Activated naive CD4-positive, alpha-beta T cell (primary cell): Measurements from ENCODE around the gene CLN6.
"Not testable (repeated sequence)": the region's sequence is repeated elsewhere in the genome, so short reads cannot be mapped to it uniquely, and the experiment has no call there.

Experiments used
- DNase-seq, 4 experiments: peaks; one replicate each; lab custom pipeline; 2025; lab: John Stamatoyannopoulos, UW

The CLN6 gene

DNA sequence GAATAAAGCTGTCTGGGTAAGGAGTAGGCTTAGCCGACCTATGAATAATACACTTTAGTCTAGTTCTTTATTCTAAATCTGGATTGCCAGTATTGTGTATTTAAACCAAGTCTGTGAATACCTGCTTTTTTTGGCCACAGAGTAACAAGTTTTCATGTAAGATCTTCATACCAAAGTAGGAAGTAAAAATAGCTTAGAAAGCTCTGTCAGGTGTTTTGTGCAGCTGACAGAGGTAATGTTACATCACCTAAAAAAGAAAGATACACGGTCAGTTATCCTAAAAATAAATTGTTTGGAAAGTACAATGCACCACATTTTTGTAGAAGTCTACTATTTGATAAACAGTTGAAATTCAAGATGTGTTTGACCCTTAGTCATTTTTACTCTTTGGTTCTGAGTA lies 40.9 kb downstream of the CLN6 start:
- DNase-seq = no peak

DNA sequence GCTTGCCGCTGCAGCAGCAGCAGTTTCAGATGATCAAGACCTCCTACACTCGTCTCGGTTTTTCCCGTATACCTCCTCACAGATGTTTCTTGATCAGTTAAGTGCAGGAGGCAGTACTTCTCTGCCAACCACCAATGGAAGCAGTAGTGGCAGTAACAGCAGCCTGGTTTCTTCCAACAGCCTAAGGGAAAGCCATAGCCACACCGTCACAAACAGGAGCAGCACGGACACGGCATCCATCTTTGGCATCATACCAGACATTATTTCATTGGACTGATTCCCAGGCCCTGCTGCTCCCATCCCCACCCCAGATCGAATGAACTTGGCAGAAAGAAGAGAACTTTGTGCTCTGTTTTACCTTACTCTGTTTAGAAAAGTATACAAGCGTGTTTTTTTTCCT lies 42.0 kb downstream of the CLN6 start:
- DNase-seq = no peak

DNA sequence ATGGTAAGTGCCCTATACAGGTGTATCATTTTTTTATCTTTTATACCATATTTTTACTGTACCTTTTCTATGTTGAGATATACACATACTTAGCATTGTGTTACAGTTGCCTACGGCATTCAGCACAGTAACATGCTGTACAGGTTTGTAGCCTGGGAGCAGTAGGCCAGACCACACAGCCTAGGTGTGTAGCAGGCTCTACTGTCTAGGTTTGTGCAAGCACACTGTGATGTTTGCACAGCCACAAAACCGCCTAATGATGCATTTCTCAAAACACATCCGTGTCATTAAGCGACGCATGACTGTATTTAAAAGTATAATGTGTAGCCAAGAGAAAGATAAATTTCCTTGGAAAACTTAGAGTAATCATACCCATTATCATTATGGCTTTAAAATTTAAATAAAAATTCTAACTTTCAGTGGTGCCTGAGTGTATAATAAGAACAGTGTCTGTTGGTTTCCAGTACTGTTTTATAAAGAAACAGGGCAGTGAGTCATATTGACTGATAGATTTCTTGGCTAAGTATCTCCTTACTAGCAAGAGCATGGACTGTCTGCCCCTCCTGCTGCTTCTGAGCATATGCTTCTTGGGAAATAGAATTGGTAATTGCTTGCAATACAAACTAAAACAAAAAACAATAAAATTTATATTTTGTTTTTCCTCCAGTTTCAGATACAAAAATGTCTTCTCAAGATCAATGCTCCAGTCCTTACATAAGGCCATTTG lies 42.7 kb downstream of the CLN6 start:
- DNase-seq = no peak

DNA sequence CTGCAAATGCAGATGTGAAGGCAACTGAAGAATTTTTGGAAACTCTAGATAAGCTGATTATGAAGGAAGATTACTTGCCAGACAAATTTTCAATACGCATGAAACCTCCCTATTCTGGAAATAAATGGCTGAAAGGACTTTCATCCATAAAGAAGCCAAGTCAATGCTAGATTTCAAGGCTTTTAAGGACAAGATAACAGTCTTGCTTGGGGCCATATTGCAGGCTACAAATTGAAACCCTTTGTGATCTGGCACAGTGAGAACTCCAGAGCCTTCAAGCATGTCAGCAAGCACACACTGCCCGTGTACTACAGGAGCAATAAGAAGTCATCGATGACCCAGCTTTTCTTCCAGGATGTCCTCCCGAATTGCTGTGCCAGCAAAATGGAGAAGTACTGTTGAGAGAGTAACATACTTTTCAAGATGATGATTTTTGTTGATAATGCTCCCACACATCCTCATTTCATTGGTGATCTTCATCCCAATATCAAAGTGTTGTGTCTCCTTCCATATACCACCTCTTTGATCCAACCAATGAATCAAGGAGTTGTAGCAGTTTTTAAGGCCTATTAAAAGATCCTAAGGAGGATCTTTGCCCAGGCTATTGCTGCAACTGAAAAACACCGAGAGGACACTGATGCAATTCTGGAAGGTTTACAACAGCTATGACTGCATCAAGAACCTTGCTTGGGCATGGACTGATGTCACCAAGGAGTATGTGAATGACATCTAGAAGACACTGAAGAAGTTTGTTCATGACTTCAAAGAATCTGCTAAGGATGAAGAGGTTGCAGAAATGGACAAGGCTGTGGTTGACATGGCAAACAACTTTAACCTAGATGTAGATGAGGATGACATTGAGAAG lies 44.7 kb downstream of the CLN6 start:
- no peak for DNase-seq

DNA sequence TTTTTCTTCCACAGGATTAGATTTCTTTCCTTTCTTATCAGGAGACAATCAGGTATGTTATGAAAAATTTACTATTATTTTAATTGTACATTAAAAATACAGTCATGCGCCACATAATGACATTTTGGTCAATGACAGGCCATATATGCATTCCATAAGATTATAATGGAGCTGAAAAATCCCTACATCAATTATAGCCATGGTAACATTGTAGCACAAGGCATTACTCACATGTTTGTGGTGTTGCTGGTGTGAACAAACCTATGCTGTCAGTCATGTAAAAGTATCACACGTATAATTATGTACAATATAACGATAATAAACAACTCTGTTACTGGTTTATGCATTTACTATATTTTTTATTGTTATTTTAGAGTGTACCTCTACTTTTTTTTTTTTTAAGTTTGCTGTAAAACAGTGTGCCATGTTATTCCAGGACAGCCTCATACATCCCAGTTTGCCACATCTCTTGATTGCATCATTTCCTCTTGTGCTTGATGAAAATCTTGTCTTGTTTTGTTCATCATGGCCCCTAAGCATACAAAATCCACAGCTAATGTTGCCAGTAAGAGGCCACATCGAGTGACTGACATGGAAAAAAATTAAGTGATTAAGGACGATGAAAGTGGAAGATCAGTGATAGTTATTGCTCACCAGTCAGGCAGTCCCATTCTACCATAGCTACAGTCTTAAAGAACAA lies 45.8 kb downstream of the CLN6 start:
- no peak for DNase-seq

DNA sequence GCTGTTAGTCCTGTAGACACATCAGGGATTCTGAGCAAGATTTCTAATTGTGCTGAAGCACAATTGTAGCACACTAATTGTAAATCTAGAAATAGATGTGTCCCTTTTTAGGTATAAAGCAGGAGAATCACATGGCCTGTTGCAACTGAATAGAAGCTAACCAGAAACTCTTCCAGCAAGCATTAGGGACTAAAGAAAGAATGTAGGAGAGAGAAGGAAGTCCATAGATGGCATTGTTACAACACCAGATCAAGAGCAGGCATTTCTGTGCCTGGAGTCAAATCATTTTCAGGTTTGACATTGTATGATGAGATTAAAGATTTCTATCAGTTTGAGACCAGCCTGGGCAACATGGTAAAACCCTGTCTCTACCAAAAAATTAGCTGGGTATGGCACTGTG lies 51.8 kb downstream of the CLN6 start:
- no peak for DNase-seq

DNA sequence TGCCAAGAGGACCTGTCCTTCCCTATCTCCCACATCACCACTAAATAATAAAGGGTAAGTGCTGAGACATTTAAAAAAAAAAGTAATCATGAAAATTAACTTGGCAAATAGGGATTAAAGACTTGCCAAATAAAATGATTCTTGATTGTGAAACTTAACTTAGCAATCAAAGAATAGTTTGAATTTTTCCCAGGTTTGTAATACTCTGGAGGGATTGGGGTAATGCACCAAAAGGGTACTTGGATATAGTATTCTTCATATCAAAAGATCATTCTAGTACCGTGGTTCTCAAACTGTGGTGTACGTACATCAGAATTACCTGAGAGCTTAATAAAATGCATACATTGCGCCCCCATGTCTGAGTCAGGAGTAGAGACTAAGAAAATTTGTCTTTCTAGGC lies 52.9 kb downstream of the CLN6 start:
- DNase-seq = no peak

DNA sequence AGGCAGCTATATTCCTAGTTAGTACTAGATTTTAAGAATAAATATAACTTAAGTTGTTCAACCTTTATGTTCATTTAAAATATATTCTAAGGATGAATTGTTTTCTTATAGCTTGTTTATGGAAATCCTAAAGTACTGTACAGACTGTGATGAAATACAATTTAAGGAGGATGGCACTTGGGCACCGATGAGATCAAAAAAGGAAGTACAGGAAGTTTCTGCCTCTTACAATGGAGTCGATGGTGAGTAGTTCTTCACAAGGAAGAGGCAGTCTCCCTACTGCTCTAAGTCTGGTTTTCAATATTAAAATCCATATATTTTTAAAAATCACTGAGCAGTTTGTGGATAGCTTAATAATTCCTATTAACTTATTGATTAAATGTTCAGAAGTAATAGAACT lies 54.0 kb downstream of the CLN6 start:
- no peak for DNase-seq

DNA sequence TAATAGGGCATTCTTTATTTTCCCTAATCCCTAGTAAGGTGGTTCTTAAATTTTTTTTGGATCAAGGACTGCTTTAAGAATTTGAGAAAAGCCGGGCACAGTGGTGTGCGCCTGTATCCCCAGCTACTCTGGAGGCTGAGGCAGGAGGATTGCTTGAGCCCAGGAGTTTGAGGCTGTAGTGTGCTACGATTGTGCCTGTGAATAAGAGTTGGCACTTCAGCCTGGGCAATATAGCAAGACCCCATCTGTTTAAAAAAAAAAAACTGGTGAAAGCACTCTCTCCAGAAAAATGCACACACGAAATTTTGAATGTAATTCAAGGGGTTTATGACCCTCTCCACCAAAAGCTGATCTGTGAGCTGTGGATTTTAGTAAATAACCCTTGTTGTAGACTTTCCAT lies 56.4 kb downstream of the CLN6 start:
- DNase-seq = no peak

DNA sequence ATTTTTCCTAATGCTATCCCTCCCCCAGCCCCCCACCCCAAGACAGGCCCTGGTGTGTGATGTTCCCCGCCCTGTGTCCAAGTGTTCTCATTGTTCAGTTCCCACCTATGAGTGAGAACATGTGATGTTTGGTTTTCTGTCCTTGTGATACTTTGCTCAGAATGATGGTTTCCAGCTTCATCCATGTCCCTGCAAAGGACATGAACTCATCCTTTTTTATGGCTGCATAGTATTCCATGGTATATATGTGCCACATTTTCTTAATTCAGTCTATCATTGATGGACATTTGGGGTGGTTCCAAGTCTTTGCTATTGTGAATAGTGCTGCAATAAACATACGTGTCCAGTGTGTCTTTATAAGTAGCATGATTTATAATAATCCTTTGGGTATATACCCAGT lies 57.5 kb downstream of the CLN6 start:
- not testable (repeated sequence) for DNase-seq

DNA sequence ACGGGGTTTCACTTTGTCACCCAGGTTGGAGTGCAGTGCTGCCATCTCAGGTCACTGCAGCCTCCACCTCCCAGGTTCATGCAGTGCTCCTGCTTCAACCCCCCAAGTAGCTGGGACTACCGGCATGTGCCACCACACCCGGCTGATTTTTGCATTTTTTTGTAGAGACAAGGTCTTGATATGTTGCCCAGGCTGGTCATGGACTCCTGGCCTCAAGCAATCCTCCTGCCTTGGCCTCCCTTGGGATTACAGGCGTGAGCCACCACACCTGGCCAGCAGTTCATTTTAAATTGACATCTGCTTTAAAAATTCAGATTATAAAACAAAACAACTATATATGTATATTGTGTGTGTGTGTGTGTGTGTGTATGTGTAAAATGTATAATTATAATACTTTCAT lies 62.7 kb downstream of the CLN6 start:
- DNase-seq = no peak

DNA sequence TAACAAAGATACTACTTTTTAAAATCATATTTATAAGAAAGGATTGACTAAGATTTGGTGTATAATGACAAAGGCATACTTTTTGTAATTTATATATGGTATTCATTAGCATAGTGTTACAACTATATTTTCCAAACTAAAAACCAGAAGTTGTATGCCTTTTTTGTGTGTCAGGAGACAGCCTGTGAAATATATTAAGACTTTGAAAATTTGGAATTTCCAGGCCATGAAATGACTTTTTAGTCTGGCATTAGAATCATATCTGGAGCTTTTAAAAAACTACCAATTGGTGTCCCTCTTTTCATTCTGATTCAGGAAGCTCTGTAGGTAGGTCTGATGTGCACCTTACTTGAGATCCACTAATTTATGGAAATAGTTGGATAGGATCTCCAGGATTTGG lies 66.3 kb downstream of the CLN6 start:
- no peak for DNase-seq

DNA sequence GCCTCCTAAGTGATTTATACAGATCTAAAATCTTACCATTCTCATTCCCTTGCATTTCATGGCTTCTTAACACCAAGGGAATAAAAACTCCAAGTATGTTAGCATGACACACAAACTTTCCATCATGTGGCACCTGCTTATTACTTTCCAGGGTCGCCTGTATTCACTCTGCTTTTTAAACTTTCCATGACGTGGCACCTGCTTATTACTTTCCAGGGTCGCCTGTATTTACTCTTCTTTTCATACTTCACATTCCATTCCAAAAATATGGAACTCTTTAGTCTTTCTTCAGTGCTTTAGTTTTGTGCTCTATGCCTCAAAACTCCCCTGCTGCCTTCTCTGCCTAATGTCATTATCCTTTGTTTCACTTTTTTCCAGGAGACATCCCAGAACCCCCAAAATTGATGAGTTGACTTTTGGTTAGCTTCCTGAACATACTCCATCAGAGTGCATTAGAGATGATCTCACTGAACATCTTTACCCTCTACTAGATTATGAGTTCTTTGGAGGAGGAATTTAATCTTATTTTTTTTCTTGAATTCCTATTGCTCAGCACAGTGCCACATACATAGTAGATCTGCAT lies 71.4 kb downstream of the CLN6 start:
- DNase-seq = no peak

DNA sequence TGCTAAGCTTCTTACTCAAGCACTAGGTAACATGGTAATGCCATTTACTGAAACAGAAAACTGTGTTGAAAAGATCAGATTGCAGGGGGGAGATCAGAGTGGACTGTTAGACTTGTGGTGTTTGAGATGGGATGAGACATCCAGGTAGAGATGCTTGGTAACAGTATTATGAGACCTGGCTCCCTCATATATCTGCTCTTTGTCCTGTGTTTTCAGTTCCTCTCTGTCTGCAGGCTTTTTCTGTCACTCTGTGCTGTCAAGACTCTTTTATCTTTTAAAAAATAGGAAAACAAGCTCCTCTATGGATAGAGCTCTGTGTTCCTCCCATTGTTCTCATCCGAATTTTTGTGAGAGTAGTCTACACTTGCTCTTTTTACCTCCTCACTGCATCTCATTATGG lies 72.5 kb downstream of the CLN6 start:
- DNase-seq = no peak
